Ovary (tissue), 3 donors: Measurements from ENCODE around the gene RASA3.

Experiments used
- CTCF ChIP-seq, 3 donors: fragments of 450-650 bp in 2 of 3; fragments of 200-600 bp in 1 of 3; IDR thresholded peaks; one replicate each; pipeline versions ENCODE4 v1.5.1 to v1.8.0; 2016 to 2022; ENCODE audit warnings: antibody characterized with exemption in 3 of 3, mild to moderate bottlenecking in 1 of 3
- EP300 ChIP-seq: sonication (generic); formaldehyde crosslinking; IDR thresholded peaks from one replicate; pipeline ENCODE4 v1.6.1; 2017; ENCODE audit warnings: antibody characterized with exemption
- POLR2A ChIP-seq: fragments of 450-650 bp; IDR thresholded peaks from one replicate; pipeline ENCODE4 v1.6.1; 2017; ENCODE audit warnings: antibody characterized with exemption, mild to moderate bottlenecking, moderate library complexity
- donor health status: DM: no; HTN: no; CAD: no.

GRCh38 chr13:114041493-114041892 lies 90.9 kb downstream of the RASA3 start:
- TF ChIP-seq CTCF (IDR thresholded peaks at IDR 0.05) (no peak), POLR2A (no peak), EP300 (no peak)
